ENCODE measurements around the gene NBAS.

The NBAS gene

GRCh38 chr2:15160201-15160991 lies 400.7 kb downstream of the NBAS start:
- no peaks in the 10 kb centered on the region for H3K36me3 ChIP-seq (ENCODE audit: insufficient read depth, low read length)
- H3K9me3 ChIP-seq (ENCODE audit: low read length), result no peaks in the 10 kb centered on the region
- H3K27me3 ChIP-seq (ENCODE audit: insufficient read depth, low read length), result no peaks in the 10 kb centered on the region
- peaks cover 30% of the 10 kb centered on the region for H3K4me1 ChIP-seq (ENCODE audit: insufficient read depth, low read length)
- H2AFZ ChIP-seq (ENCODE audit: low read depth, low read length), result no peak overlapping the region
- no peak overlapping the region for H3K4me3 ChIP-seq (ENCODE audit: low read length)

GRCh38 chr2:15159751-15160177 lies 401.4 kb downstream of the NBAS start:
- peaks cover 30% of the 10 kb centered on the region for H3K4me1 ChIP-seq (ENCODE audit: insufficient read depth, low read length)
- H2AFZ ChIP-seq (ENCODE audit: low read depth, low read length), result no peak overlapping the region
- H3K4me3 ChIP-seq (ENCODE audit: low read length), result no peak overlapping the region
- H3K36me3 ChIP-seq (ENCODE audit: insufficient read depth, low read length), result no peaks in the 10 kb centered on the region
- H3K27me3 ChIP-seq (ENCODE audit: insufficient read depth, low read length), result no peaks in the 10 kb centered on the region
- no peaks in the 10 kb centered on the region for H3K9me3 ChIP-seq (ENCODE audit: low read length)

- Histone ChIP-seq H3K9me3 (ENCODE audit: low read length) (no peaks in the 10 kb centered on the region), H2AFZ (ENCODE audit: low read depth, low read length) (no peak overlapping the region), H3K27me3 (ENCODE audit: insufficient read depth, low read length) (no peaks in the 10 kb centered on the region), H3K4me1 (ENCODE audit: insufficient read depth, low read length) (peaks cover 31% of the 10 kb centered on the region), H3K4me3 (ENCODE audit: low read length) (no peak overlapping the region), H3K36me3 (ENCODE audit: insufficient read depth, low read length) (no peaks in the 10 kb centered on the region)
Measured at GRCh38 chr2:15159206-15159605, 401.9 kb downstream of the NBAS start.

- no peaks in the 10 kb centered on the region for H3K27me3 ChIP-seq (ENCODE audit: insufficient read depth, low read length)
- H3K36me3 ChIP-seq (ENCODE audit: insufficient read depth, low read length), result no peaks in the 10 kb centered on the region
- H3K4me3 ChIP-seq (ENCODE audit: low read length), result no peak overlapping the region
- no peaks in the 10 kb centered on the region for H3K9me3 ChIP-seq (ENCODE audit: low read length)
- no peak overlapping the region for H2AFZ ChIP-seq (ENCODE audit: low read depth, low read length)
- H3K4me1 ChIP-seq (ENCODE audit: insufficient read depth, low read length), result peaks cover 32% of the 10 kb centered on the region
Measured at GRCh38 chr2:15158532-15158931, 402.6 kb downstream of the NBAS start.

- H3K27me3 ChIP-seq (ENCODE audit: insufficient read depth, low read length), result no peaks in the 10 kb centered on the region
- H2AFZ ChIP-seq (ENCODE audit: low read depth, low read length), result no peak overlapping the region
- H3K4me3 ChIP-seq (ENCODE audit: low read length), result no peak overlapping the region
- H3K4me1 ChIP-seq (ENCODE audit: insufficient read depth, low read length), result peaks cover 32% of the 10 kb centered on the region
- no peaks in the 10 kb centered on the region for H3K9me3 ChIP-seq (ENCODE audit: low read length)
- H3K36me3 ChIP-seq (ENCODE audit: insufficient read depth, low read length), result no peaks in the 10 kb centered on the region
Measured at GRCh38 chr2:15158100-15158499, 403.0 kb downstream of the NBAS start.

- no peaks in the 10 kb centered on the region for H3K9me3 ChIP-seq (ENCODE audit: low read length)
- H2AFZ ChIP-seq (ENCODE audit: low read depth, low read length), result no peak overlapping the region
- no peak overlapping the region for H3K4me3 ChIP-seq (ENCODE audit: low read length)
- H3K27me3 ChIP-seq (ENCODE audit: insufficient read depth, low read length), result no peaks in the 10 kb centered on the region
- no peaks in the 10 kb centered on the region for H3K36me3 ChIP-seq (ENCODE audit: insufficient read depth, low read length)
- H3K4me1 ChIP-seq (ENCODE audit: insufficient read depth, low read length), result peaks cover 32% of the 10 kb centered on the region
Measured at GRCh38 chr2:15155959-15156574, 405.1 kb downstream of the NBAS start.

GRCh38 chr2:15154297-15154696 lies 406.8 kb downstream of the NBAS start:
- H3K9me3 ChIP-seq (ENCODE audit: low read length), result no peaks in the 10 kb centered on the region
- H3K4me3 ChIP-seq (ENCODE audit: low read length), result no peak overlapping the region
- no peaks in the 10 kb centered on the region for H3K27me3 ChIP-seq (ENCODE audit: insufficient read depth, low read length)
- peaks cover 29% of the 10 kb centered on the region for H3K4me1 ChIP-seq (ENCODE audit: insufficient read depth, low read length)
- H2AFZ ChIP-seq (ENCODE audit: low read depth, low read length), result no peak overlapping the region
- no peaks in the 10 kb centered on the region for H3K36me3 ChIP-seq (ENCODE audit: insufficient read depth, low read length)

GRCh38 chr2:15152382-15152781 lies 408.8 kb downstream of the NBAS start:
- Histone ChIP-seq H3K27me3 (ENCODE audit: insufficient read depth, low read length) (no peaks in the 10 kb centered on the region), H3K9me3 (ENCODE audit: low read length) (no peaks in the 10 kb centered on the region), H3K4me3 (ENCODE audit: low read length) (no peak overlapping the region), H3K4me1 (ENCODE audit: insufficient read depth, low read length) (peaks cover 11% of the 10 kb centered on the region), H2AFZ (ENCODE audit: low read depth, low read length) (no peak overlapping the region), H3K36me3 (ENCODE audit: insufficient read depth, low read length) (no peaks in the 10 kb centered on the region)

GRCh38 chr2:15149063-15149462 lies 412.1 kb downstream of the NBAS start:
- no peaks in the 10 kb centered on the region for H3K4me1 ChIP-seq (ENCODE audit: insufficient read depth, low read length)
- H2AFZ ChIP-seq (ENCODE audit: low read depth, low read length), result no peak overlapping the region
- H3K27me3 ChIP-seq (ENCODE audit: insufficient read depth, low read length), result no peaks in the 10 kb centered on the region
- H3K4me3 ChIP-seq (ENCODE audit: low read length), result no peak overlapping the region
- no peaks in the 10 kb centered on the region for H3K9me3 ChIP-seq (ENCODE audit: low read length)
- no peaks in the 10 kb centered on the region for H3K36me3 ChIP-seq (ENCODE audit: insufficient read depth, low read length)

- no peak overlapping the region for H3K4me3 ChIP-seq (ENCODE audit: low read length)
- H3K36me3 ChIP-seq (ENCODE audit: insufficient read depth, low read length), result no peaks in the 10 kb centered on the region
- no peaks in the 10 kb centered on the region for H3K4me1 ChIP-seq (ENCODE audit: insufficient read depth, low read length)
- no peak overlapping the region for H2AFZ ChIP-seq (ENCODE audit: low read depth, low read length)
- no peaks in the 10 kb centered on the region for H3K27me3 ChIP-seq (ENCODE audit: insufficient read depth, low read length)
- H3K9me3 ChIP-seq (ENCODE audit: low read length), result no peaks in the 10 kb centered on the region
Measured at GRCh38 chr2:15147591-15147990, 413.5 kb downstream of the NBAS start.

GRCh38 chr2:15146960-15147359 lies 414.2 kb downstream of the NBAS start:
- Histone ChIP-seq H3K9me3 (ENCODE audit: low read length) (peaks cover 1% of the 10 kb centered on the region), H3K36me3 (ENCODE audit: insufficient read depth, low read length) (no peaks in the 10 kb centered on the region), H3K4me3 (ENCODE audit: low read length) (no peak overlapping the region), H3K27me3 (ENCODE audit: insufficient read depth, low read length) (no peaks in the 10 kb centered on the region), H3K4me1 (ENCODE audit: insufficient read depth, low read length) (no peaks in the 10 kb centered on the region), H2AFZ (ENCODE audit: low read depth, low read length) (no peak overlapping the region)

- H3K27me3 ChIP-seq (ENCODE audit: insufficient read depth, low read length), result no peaks in the 10 kb centered on the region
- H3K9me3 ChIP-seq (ENCODE audit: low read length), result peaks cover 1% of the 10 kb centered on the region
- no peak overlapping the region for H3K4me3 ChIP-seq (ENCODE audit: low read length)
- no peak overlapping the region for H2AFZ ChIP-seq (ENCODE audit: low read depth, low read length)
- H3K36me3 ChIP-seq (ENCODE audit: insufficient read depth, low read length), result no peaks in the 10 kb centered on the region
- H3K4me1 ChIP-seq (ENCODE audit: insufficient read depth, low read length), result no peaks in the 10 kb centered on the region
Measured at GRCh38 chr2:15145919-15146318, 415.2 kb downstream of the NBAS start.

GRCh38 chr2:15145046-15145817 lies 415.9 kb downstream of the NBAS start:
- Histone ChIP-seq H3K4me1 (ENCODE audit: insufficient read depth, low read length) (no peaks in the 10 kb centered on the region), H3K4me3 (ENCODE audit: low read length) (no peak overlapping the region), H3K36me3 (ENCODE audit: insufficient read depth, low read length) (no peaks in the 10 kb centered on the region), H3K9me3 (ENCODE audit: low read length) (peaks cover 1% of the 10 kb centered on the region), H2AFZ (ENCODE audit: low read depth, low read length) (no peak overlapping the region), H3K27me3 (ENCODE audit: insufficient read depth, low read length) (no peaks in the 10 kb centered on the region)
